ENCODE data around the gene SMC5.

- no peak for TF ChIP-seq CTCF (IDR thresholded peaks at IDR 0.05; ENCODE audit: insufficient read depth, low read length)
- no peak for TF ChIP-seq POLR2AphosphoS5 (IDR thresholded peaks at IDR 0.05; ENCODE audit: low read depth)
- no peak for TF ChIP-seq REST (IDR thresholded peaks at IDR 0.05; ENCODE audit: insufficient replicate concordance, low read depth)
- TF ChIP-seq SPI1 (IDR thresholded peaks at IDR 0.05; ENCODE audit: borderline replicate concordance, low read depth): no peak
Measured at GRCh38 chr9:70229579-70229978, 29.2 kb upstream of the SMC5 start.
